HG03469 (cell line): ENCODE data around the gene WDR91.

Experiments used
- ATAC-seq: cut with Tn5 transposase; IDR thresholded peaks from one replicate; pipeline ENCODE4 v1.9.1; 2021; ENCODE audit warnings: mild to moderate bottlenecking, moderate library complexity, moderate number of reproducible peaks; ENCODE audit not compliant: unreplicated experiment

The WDR91 gene

GRCh38 chr7:135211179-135211945 lies at the start of gene WDR91:
Gene WDR91, minus strand, starts transcription at chr7:135211526. Its CDS starts 24 bp downstream, at chr7:135211502.
- peak; percentile 63 for ATAC-seq

DNA sequence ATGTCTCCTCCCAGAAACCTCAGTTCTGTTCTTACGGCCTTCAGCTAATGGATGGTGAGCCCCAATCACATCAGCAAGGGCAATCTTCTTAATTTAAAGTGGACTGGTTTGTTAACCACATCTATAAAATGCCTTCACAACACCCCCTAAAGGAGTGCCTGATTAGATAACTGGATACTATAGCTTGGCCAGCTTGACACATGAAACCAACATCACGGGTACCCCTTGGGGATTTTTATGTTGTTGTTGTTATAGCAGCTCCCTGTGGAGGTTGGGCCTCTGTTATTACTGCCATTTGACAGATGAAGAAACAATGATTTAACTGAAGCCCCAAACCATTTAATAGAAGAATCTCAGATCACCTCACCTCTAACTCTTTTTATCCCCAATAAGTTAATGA lies 49.1 kb upstream of the WDR91 start:
- ATAC-seq = no peak

DNA sequence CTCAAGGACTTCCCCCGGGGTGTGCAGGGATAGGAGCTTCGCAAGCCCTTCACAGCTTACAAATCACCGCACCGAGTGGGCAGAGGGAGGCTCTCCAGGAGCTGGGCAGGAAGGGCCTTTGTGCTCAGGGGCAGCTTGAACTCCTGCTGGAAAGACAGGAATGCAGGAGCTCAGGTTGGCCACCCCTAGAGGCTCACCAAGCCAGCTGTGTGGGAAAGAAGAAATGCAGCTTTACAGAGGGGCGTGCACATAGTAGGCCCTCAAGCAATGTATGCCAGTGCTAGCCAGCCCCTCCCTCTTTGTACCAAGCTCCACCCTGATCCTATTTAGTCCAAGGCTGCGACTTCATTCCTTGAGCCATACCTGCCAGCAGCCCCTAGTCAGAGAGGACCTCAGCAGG lies 48.4 kb upstream of the WDR91 start:
- no peak for ATAC-seq

DNA sequence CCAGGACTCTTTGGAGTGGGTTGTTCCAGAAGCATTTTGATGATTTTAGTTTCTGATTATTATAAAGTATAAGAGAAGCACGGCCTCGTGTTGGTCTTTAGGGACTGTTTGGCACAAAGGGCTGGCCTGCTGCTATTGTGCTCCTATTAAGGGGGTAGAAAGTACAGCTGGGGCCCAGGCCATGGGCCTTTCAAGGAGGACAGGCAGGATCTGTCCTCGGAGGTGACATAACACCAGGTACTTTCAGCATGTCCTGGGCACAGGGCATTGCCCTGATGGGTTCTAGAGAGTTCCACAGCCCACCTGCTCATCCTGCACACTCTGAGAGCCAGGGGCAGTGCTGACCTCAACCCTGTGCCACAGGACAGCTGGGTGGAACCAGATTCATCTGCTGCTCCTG lies 47.3 kb upstream of the WDR91 start:
- ATAC-seq = no peak

DNA sequence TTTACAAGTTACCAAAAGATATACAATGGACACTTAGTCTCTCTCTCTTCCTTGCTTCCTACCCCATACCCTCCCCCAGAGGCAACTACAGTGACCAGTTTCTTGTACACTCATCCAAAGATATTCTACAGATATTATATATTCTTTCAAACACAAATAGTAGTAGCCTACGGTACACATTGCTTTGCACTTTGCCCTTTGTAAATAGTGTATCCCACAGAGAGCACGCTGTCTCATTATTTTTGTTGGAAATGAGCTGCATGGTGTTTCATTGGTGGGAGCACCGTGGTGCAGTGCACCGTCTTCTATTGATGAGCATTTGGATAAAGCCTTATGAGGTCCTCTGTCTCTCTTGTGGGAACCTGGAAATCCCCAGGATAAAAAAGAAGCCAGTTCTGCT lies 46.5 kb upstream of the WDR91 start:
- ATAC-seq = no peak

DNA sequence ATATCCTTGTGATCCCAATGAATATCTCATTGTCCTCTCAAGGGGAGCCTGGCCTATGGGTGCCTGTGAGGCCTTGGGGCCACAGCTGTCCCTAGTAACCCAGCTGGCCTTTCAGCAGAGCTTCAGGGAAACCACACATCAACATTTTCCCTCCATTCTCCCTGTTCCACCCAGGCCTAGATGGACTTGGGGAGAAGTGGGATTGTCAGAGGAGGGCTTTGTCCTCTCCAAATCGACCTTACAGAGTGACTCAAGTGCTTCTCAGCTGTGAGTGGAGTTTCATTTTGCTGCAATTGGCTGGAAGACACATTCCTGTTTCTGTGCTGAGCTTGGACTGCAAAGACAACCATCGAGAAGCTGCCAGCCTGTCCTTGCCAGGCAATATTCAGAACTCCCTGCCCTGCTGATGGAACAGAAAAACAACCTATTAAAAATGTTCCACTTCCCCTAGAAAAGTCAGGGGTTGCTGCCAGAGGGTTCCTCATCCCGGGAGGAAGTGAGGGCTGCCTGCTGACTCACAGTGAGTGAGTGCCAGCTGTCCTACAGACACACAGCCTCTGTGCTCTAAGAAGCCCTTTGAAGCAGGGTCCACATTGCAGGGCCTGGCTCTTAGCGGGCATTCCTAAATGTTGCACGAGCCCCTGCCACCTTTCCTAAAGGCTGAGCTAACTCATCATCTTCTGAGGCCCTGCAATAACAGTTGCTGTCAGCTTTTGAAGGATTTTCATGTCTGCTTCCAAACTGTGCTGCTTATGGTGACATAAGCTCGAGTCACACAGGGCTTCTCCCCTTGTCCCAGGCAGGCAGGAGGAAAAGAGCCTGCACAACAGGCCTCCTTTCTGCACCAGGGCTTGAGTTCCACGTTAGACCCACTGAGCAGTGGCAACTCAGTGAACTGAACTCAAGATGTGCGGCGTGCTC lies 42.8 kb upstream of the WDR91 start:
- ATAC-seq = no peak

GRCh38 chr7:135251496-135252391 lies 40.4 kb upstream of the WDR91 start:
- ATAC-seq = peak; percentile 32

GRCh38 chr7:135248546-135248945 lies 37.2 kb upstream of the WDR91 start:
- no peak for ATAC-seq

GRCh38 chr7:135247746-135248471 lies 36.6 kb upstream of the WDR91 start:
- no peak for ATAC-seq

DNA sequence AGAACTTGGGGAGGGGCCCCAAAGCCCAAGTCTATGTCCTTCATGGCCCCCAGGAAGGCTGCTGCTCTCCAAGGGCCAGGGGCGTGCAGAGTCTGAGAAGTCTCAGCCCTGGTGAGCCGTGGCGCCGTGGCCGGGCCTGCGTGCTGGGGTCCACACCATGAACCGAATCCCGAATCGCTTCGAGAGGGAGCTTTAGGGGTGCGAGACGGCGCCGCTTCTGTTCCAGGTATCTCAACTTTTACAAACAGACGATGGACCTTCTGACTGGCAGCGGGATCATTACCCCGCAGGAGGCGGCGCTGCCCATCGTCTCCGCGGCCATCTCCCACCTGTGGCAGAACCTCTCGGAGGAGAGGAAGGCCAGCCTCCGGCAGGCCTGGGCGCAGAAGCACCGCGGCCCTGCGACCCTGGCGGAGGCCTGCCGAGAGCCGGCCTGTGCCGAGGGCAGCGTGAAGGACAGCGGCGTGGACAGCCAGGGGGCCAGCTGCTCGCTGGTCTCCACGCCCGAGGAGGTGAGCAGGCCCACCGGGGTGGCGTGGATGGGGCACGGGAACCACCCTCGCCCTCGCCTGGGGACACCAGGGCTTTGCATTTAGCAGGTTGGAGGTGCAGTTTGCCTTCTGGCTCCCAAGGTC lies 35.0 kb upstream of the WDR91 start:
- ATAC-seq = no peak

DNA sequence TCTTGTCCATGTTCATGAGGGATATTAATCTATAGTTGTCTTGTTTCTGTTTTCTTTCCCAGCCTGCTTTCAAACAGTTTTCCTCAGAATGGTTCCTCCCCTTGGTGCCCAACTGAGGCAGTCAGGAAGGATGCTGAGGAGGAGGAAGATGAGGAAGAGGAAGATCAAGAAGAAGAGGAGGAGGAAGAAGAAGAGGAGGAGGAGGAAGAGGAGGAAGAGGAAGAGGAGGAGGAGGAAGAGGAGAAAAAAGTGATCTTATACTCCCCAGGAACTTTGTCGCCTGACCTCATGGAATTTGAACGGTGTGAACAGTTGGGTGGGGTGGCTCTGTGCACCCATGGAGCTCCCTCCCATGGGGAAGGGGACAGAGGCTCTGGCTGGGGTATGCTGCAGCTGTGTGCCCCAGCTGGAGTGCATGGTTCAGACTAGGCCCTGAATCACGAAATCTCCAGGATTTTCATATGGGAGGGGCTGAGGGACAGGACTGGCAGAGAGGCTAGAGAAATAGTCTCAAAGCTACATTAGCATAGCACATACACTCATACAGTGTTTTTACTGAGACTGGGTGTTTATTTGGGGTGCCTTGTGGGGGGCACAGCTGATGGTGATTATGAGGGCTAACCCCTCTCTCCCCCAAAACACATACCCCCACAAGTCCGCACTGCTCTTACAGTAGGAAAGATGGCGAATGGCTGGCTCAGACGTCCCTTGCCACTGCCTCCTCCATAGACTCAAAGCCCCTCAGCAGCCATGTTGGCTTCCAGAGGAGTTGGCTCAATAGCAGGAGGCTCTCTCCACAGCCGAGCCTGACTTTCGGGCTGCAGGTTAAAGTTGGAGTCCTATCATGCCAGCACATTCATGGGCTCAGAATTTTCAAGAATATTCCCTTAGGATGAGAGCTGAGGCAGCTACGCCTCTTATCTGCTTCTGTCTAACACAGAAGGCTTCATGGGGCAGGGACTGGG lies 34.2 kb upstream of the WDR91 start:
- no peak for ATAC-seq

GRCh38 chr7:135242096-135242684 lies 30.9 kb upstream of the WDR91 start:
- no peak for ATAC-seq

DNA sequence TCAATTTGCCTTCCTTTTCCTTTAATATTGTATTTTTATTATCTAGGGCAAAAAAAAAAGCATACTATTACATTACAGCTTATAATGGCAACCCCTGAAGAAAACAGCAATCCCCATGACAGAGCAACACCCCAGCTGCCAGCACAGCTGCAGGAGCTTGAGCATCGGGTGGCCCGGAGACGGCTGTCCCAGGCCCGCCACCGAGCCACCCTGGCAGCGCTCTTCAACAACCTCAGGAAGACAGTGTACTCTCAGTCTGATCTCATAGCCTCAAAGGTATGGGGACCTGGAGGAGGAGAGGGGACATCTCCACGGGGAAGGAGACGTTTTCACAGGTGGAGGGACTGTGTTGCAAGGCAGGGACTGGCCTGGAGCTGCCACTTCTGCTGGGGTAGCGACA lies 29.1 kb upstream of the WDR91 start:
- ATAC-seq = no peak

DNA sequence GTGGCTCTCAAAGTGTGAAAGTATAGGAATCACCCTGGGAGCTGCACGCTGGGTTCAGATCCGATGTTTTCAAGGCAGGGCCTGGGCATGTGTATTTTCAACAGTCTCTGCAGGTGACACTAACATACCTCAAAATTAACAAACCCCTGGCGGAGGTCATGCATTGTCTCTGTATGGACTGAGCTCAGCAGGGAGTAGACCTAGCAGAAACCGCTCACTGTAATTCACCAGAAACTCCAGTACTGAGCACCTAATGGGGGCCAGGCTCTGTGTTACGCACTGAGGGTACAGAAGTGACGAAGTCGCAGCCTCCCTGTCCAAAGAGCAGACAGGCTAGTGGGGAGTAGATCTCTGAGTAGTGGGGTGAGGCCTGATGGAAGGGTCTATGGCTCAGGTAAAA lies 27.9 kb upstream of the WDR91 start:
- ATAC-seq = no peak

GRCh38 chr7:135238112-135238744 lies 26.9 kb upstream of the WDR91 start:
- ATAC-seq = no peak

DNA sequence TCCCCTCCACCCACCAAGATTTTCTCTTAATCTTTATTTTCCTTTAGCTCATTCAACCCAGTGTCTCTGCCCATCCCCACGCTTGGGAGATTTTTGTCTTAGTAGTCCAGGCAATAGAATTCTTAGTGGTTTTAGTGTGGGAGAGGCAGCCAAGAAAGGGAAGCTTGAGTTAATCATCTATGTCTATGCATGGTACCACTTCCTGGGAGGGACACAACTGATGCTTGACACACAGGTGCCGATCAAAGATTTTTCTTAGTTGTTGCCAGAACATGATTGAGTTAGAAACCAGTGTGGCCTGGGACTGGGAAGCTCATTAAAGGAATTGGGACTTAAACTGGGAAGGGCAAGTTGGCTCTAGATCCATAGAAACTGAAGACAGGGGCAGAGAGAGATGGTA lies 25.4 kb upstream of the WDR91 start:
- peak; percentile 73 for ATAC-seq

DNA sequence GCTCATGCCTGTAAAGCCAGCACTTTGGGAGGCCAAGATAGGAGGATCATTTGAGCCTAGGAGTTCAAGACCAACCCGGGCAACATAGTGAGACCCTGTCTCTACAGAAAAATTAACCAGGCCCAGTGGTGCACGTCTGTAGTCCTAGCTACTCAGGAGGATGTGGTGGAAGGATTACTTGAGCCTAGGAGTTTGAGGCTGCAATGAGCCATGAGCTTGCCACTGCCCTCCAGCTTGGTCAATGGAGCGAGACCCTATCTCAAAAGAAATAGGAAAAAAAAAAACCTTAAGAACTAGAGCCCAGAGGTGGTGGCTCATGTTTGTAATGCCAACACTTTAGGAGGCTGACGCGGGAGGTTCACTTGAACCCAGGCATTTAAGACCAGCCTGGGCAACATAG lies 24.5 kb upstream of the WDR91 start:
- no peak for ATAC-seq

- ATAC-seq = no peak
Observed at GRCh38 chr7:135234727-135235126, 23.4 kb upstream of the WDR91 start.
